ENCODE results near the gene TIAM1.
A peak's percentile ranks its signal among the peaks of the same experiment; 100 is the strongest.

The TIAM1 gene

GRCh38 chr21:31331231-31331630 is 12.8 kb downstream of the TIAM1 start:
- DNase-seq: no peak

GRCh38 chr21:31330144-31330483 is 13.9 kb downstream of the TIAM1 start:
- DNase-seq: no peak

GRCh38 chr21:31329456-31330143 is 14.5 kb downstream of the TIAM1 start:
- no peak for DNase-seq

GRCh38 chr21:31326522-31327242 is 17.4 kb downstream of the TIAM1 start:
- peak; percentile 80 for DNase-seq

GRCh38 chr21:31318971-31319370 is 25.1 kb downstream of the TIAM1 start:
- DNase-seq: no peak

- no peak for DNase-seq
These were observed 26.4 kb downstream of the TIAM1 start for GRCh38 chr21:31317688-31318087.

- no peak for DNase-seq
These were observed 27.4 kb downstream of the TIAM1 start for GRCh38 chr21:31316488-31317169.

GRCh38 chr21:31316072-31316471 is 28.0 kb downstream of the TIAM1 start:
- DNase-seq: no peak

- DNase-seq: no peak
These were observed 33.3 kb downstream of the TIAM1 start for GRCh38 chr21:31310750-31311149.

GRCh38 chr21:31308584-31308983 is 35.5 kb downstream of the TIAM1 start:
- DNase-seq: no peak

- no peak for DNase-seq
These were observed 38.2 kb downstream of the TIAM1 start for GRCh38 chr21:31305888-31306287.

GRCh38 chr21:31299291-31300147 is 44.5 kb downstream of the TIAM1 start:
- no peak for DNase-seq

- DNase-seq: peak; percentile 11
These were observed 45.3 kb downstream of the TIAM1 start for GRCh38 chr21:31298618-31299269.

GRCh38 chr21:31297806-31298205 is 46.3 kb downstream of the TIAM1 start:
- DNase-seq: no peak

- DNase-seq: no peak
These were observed 48.4 kb downstream of the TIAM1 start for GRCh38 chr21:31295676-31296075.

GRCh38 chr21:31294691-31295090 is 49.4 kb downstream of the TIAM1 start:
- DNase-seq: no peak

- DNase-seq: peak; percentile 44
These were observed 50.1 kb downstream of the TIAM1 start for GRCh38 chr21:31293986-31294385.

GRCh38 chr21:31290765-31291164 is 53.3 kb downstream of the TIAM1 start:
- no peak for DNase-seq

GRCh38 chr21:31289702-31290101 is 54.4 kb downstream of the TIAM1 start:
- DNase-seq: no peak

GRCh38 chr21:31288191-31288590 is 55.9 kb downstream of the TIAM1 start:
- no peak for DNase-seq

- no peak for DNase-seq
These were observed 56.9 kb downstream of the TIAM1 start for GRCh38 chr21:31287201-31287600.

GRCh38 chr21:31286621-31287020 is 57.4 kb downstream of the TIAM1 start:
- DNase-seq: no peak

Data from activated CD4-positive, alpha-beta T cell treated with anti-CD3 and anti-CD28 coated beads, Interleukin-10, Interleukin-2, amounts not matched to agents 100 ng/mL and 50 ng/mL, durations not matched to agents 16 hours and 8 hours (primary cell).